Cardiac muscle cell (in vitro differentiated cells and primary cell): ENCODE measurements around the gene VAV3. TPM values are rescaled to one million over a fixed set of nuclear protein-coding genes. Genes with fewer than 3 reads are reported as not detected.

Experiments
- DNase-seq, 2 donors: peaks; one replicate each; pipeline versions ENCODE4 v3.0.0 to v3.0.0-alpha.2; 2010 to 2017; ENCODE audit warnings: low read depth in 1 of 2, low spot score in 1 of 2
- H3K27ac ChIP-seq: fragments of 200-600 bp; sonication (generic); 2 replicates; pipeline ENCODE4 v1.5.1; 2016
- H3K27me3 ChIP-seq: fragments of 200-600 bp; sonication (generic); 2 replicates; pipeline ENCODE4 v1.6.0; 2016; ENCODE audit warnings: control low read depth
- H3K36me3 ChIP-seq: fragments of 200-600 bp; sonication (generic); 2 replicates; pipeline ENCODE4 v1.5.1; 2016; ENCODE audit warnings: control low read depth
- H3K4me1 ChIP-seq: fragments of 200-600 bp; sonication (generic); 2 replicates; pipeline ENCODE4 v1.8.1; 2017; ENCODE audit warnings: low read depth, mild to moderate bottlenecking, mixed run types
- H3K4me3 ChIP-seq: fragments of 200-600 bp; sonication (generic); 2 replicates; pipeline ENCODE4 v1.5.1; 2016; ENCODE audit warnings: mild to moderate bottlenecking
- H3K9me3 ChIP-seq: fragments of 200-600 bp; sonication (generic); 2 replicates; pipeline ENCODE4 v1.5.1; 2017; ENCODE audit warnings: low read depth, mild to moderate bottlenecking, control low read depth
- polyA plus RNA-seq: library from polyadenylated mRNA; unstranded; fragments of >200 nt; fragmentation: Nextera tagmentation; extraction: Ambion mirVana; gene quantifications from 2 replicates; pipeline ENCODE4 v1.2.1, GENCODE V29; 2016
- total RNA-seq: library from RNA; depleted of rRNA; stranded (reverse); fragments of >200 nt; gene quantifications from 2 replicates; pipeline ENCODE4 v1.2.3, GENCODE V29; 2016
- TF ChIP-seq, protein P1 (sequence below): IDR thresholded peaks from 2 replicates; pipeline ENCODE4 v1.5.1; 2012; ENCODE audit warnings: low read depth, mild to moderate bottlenecking, low read length

The VAV3 gene
- total and polyA plus RNA-seq, 2 experiments from 2014 or later = 0.33 to 0.86 TPM

DNA sequence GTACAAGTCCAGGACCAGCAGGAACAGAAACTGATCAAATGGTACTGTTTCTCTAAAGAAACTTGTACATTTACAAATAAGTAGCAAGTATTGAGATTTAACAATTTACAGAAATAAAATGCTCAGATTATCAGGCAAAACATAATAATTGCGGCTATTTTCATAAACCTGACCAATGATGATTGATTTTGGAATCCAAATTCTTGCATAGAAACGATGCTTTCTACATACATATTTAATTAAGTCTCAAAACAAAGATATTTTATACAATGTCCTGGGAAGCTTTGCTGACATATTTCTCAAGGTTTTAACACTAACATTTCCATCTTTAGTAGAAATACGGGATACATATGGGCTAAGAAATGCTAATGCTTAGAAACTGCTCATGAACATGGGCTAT is 157.1 kb downstream of the VAV3 start:
- no peak overlapping the region for H3K4me3 ChIP-seq
- no peak for DNase-seq
- TF ChIP-seq, protein P1, sequence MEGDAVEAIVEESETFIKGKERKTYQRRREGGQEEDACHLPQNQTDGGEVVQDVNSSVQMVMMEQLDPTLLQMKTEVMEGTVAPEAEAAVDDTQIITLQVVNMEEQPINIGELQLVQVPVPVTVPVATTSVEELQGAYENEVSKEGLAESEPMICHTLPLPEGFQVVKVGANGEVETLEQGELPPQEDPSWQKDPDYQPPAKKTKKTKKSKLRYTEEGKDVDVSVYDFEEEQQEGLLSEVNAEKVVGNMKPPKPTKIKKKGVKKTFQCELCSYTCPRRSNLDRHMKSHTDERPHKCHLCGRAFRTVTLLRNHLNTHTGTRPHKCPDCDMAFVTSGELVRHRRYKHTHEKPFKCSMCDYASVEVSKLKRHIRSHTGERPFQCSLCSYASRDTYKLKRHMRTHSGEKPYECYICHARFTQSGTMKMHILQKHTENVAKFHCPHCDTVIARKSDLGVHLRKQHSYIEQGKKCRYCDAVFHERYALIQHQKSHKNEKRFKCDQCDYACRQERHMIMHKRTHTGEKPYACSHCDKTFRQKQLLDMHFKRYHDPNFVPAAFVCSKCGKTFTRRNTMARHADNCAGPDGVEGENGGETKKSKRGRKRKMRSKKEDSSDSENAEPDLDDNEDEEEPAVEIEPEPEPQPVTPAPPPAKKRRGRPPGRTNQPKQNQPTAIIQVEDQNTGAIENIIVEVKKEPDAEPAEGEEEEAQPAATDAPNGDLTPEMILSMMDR = no peak
- no peak overlapping the region for H3K27ac ChIP-seq
- H3K36me3 ChIP-seq = no peaks in the 10 kb centered on the region
- H3K4me1 ChIP-seq = no peaks in the 10 kb centered on the region
- H3K27me3 ChIP-seq = no peaks in the 10 kb centered on the region
- H3K9me3 ChIP-seq = no peaks in the 10 kb centered on the region

- no peak for DNase-seq
Observed at GRCh38 chr1:107807405-107807804, 157.6 kb downstream of the VAV3 start.

GRCh38 chr1:107806902-107807301 is 158.1 kb downstream of the VAV3 start:
- H3K27me3 ChIP-seq = no peaks in the 10 kb centered on the region
- no peak overlapping the region for H3K27ac ChIP-seq
- H3K36me3 ChIP-seq = no peaks in the 10 kb centered on the region
- no peak overlapping the region for H3K4me3 ChIP-seq
- H3K9me3 ChIP-seq = no peaks in the 10 kb centered on the region
- no peaks in the 10 kb centered on the region for H3K4me1 ChIP-seq
- DNase-seq = no peak
- TF ChIP-seq, protein P1 = no peak

More at GRCh38 chr1:107807405-107807804, 157.6 kb downstream of the VAV3 start:
- Histone ChIP-seq H3K27me3 (no peaks in the 10 kb centered on the region), H3K27ac (no peak overlapping the region), H3K36me3 (no peaks in the 10 kb centered on the region), H3K9me3 (no peaks in the 10 kb centered on the region), H3K4me3 (no peak overlapping the region), H3K4me1 (no peaks in the 10 kb centered on the region)
- TF ChIP-seq, protein P1 = no peak

- no peak for DNase-seq
- Histone ChIP-seq H3K27ac (no peak overlapping the region), H3K27me3 (no peaks in the 10 kb centered on the region), H3K9me3 (no peaks in the 10 kb centered on the region), H3K4me1 (no peaks in the 10 kb centered on the region), H3K36me3 (no peaks in the 10 kb centered on the region), H3K4me3 (no peak overlapping the region)
- TF ChIP-seq, protein P1 = no peak
Observed at GRCh38 chr1:107804741-107805140, 160.2 kb downstream of the VAV3 start.

DNA sequence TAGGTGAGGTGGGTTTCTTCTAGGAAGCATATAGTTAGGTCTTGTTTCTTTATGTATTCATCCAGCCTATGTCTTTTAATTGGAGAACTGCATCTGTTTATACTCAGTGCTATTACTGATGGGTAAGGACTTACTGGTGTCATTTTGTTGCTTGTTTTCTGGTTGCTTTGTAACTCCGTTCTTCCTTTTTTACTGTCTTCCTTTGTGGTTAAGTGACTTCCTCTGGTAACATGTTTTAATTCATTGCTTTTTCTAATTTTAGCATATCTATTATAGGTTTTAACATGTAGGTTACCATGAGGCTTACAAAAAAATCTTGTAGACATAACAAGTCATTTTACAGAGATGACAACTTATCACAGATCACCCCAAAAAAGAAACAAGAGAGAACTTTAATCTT is 160.8 kb downstream of the VAV3 start:
- no peak overlapping the region for H3K4me3 ChIP-seq
- no peaks in the 10 kb centered on the region for H3K27me3 ChIP-seq
- H3K9me3 ChIP-seq = no peaks in the 10 kb centered on the region
- TF ChIP-seq, protein P1 = no peak
- H3K4me1 ChIP-seq = no peaks in the 10 kb centered on the region
- H3K27ac ChIP-seq = no peak overlapping the region
- no peaks in the 10 kb centered on the region for H3K36me3 ChIP-seq
- DNase-seq = no peak

DNA sequence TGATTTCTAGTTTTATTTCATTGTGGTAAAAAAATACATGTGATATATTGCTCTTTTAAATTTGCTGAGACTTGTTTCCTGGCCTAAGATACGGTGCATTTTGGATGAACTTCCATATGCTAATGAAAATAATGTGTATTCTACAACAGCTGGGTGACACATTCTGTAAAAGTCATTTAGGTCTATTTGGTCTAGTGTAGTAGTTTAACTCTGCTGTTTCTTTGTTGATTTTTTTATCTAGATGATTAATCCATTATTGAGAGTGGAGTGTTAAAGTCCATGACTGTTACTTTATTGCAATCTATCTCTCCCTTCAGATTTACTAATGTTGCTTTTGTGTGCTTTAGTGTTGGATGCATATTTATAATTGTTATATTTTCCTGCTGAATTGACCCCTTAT is 161.4 kb downstream of the VAV3 start:
- Histone ChIP-seq H3K9me3 (no peaks in the 10 kb centered on the region), H3K4me1 (no peaks in the 10 kb centered on the region), H3K4me3 (no peak overlapping the region), H3K27me3 (no peaks in the 10 kb centered on the region), H3K27ac (no peak overlapping the region), H3K36me3 (no peaks in the 10 kb centered on the region)
- DNase-seq = no peak
- TF ChIP-seq, protein P1 = no peak
